Type B pancreatic cell (in vitro differentiated cells): ENCODE measurements around the gene HLTF. TPM values are rescaled to one million over a fixed set of nuclear protein-coding genes. Genes with fewer than 3 reads are reported as not detected.

Experiments used
- DNase-seq: peaks from one replicate; pipeline ENCODE4 v3.0.0; 2021; ENCODE audit warnings: mixed read lengths; ENCODE audit not compliant: unreplicated experiment; ENCODE audit errors: extremely low spot score
- H3K27ac Mint-ChIP-seq: 2 replicates; pipeline ENCODE4 v1.8.0; 2021; ENCODE audit warnings: mild to moderate bottlenecking, mixed read lengths
- H3K27me3 Mint-ChIP-seq: 2 replicates; pipeline ENCODE4 v1.8.0; 2021; ENCODE audit warnings: mixed read lengths
- H3K36me3 Mint-ChIP-seq: 2 replicates; pipeline ENCODE4 v1.8.0; 2021; ENCODE audit warnings: mixed read lengths
- H3K4me1 Mint-ChIP-seq: one replicate; pipeline ENCODE4 v1.8.0; 2021; ENCODE audit warnings: mixed read lengths; ENCODE audit not compliant: unreplicated experiment
- H3K4me3 Mint-ChIP-seq: 2 replicates; pipeline ENCODE4 v1.8.0; 2021; ENCODE audit warnings: mild to moderate bottlenecking, mixed read lengths
- H3K9me3 Mint-ChIP-seq: 2 replicates; pipeline ENCODE4 v1.8.0; 2021; ENCODE audit warnings: mixed read lengths
- CTCF ChIP-seq: fragments of 200-600 bp; sonication (generic); conservative IDR thresholded peaks from 2 replicates; pipeline ENCODE4 v1.5.0; 2021; ENCODE audit warnings: antibody characterized with exemption, mild to moderate bottlenecking
- total RNA-seq: library from RNA; stranded (reverse); gene quantifications from 2 replicates; pipeline ENCODE4 v1.2.1, GENCODE V29; 2021; ENCODE audit warnings: low replicate concordance

Gene HLTF
- total RNA-seq, 1 donor from 2014 or later = 49.9 TPM

GRCh38 chr3:149011676-149012075 lies 74.7 kb downstream of the HLTF start:
- Mint-ChIP-seq H3K27ac (no peak overlapping the region), H3K4me3 (no peak overlapping the region), H3K9me3 (no peaks in the 10 kb centered on the region), H3K27me3 (no peaks in the 10 kb centered on the region), H3K36me3 (peaks cover 38% of the 10 kb centered on the region), H3K4me1 (no peaks in the 10 kb centered on the region)
- DNase-seq = no peak
- TF ChIP-seq CTCF = no peak

- Mint-ChIP-seq H3K27ac (no peak overlapping the region), H3K4me3 (no peak overlapping the region), H3K27me3 (no peaks in the 10 kb centered on the region), H3K9me3 (no peaks in the 10 kb centered on the region), H3K36me3 (peaks cover 33% of the 10 kb centered on the region), H3K4me1 (no peaks in the 10 kb centered on the region)
- no peak for DNase-seq
- TF ChIP-seq CTCF = no peak
These were observed 75.4 kb downstream of the HLTF start for GRCh38 chr3:149010966-149011365.

- Mint-ChIP-seq H3K27ac (no peak overlapping the region), H3K9me3 (no peaks in the 10 kb centered on the region), H3K36me3 (peaks cover 31% of the 10 kb centered on the region), H3K4me3 (no peak overlapping the region), H3K4me1 (no peaks in the 10 kb centered on the region), H3K27me3 (no peaks in the 10 kb centered on the region)
- TF ChIP-seq CTCF = no peak
- DNase-seq = no peak
These were observed 75.8 kb downstream of the HLTF start for GRCh38 chr3:149010504-149010951.

- Mint-ChIP-seq H3K27ac (no peak overlapping the region), H3K4me3 (no peak overlapping the region), H3K9me3 (no peaks in the 10 kb centered on the region), H3K36me3 (peaks cover 23% of the 10 kb centered on the region), H3K27me3 (no peaks in the 10 kb centered on the region), H3K4me1 (no peaks in the 10 kb centered on the region)
- no peak for TF ChIP-seq CTCF
- DNase-seq = no peak
These were observed 76.6 kb downstream of the HLTF start for GRCh38 chr3:149009732-149010131.

- H3K27ac Mint-ChIP-seq = no peak overlapping the region
- no peaks in the 10 kb centered on the region for H3K4me1 Mint-ChIP-seq
- TF ChIP-seq CTCF = no peak
- H3K9me3 Mint-ChIP-seq = no peaks in the 10 kb centered on the region
- no peaks in the 10 kb centered on the region for H3K27me3 Mint-ChIP-seq
- H3K4me3 Mint-ChIP-seq = no peak overlapping the region
- peaks cover 13% of the 10 kb centered on the region for H3K36me3 Mint-ChIP-seq
- no peak for DNase-seq
These were observed 78.6 kb downstream of the HLTF start for GRCh38 chr3:149007567-149008257.
